IPS-NIHi7 (cell line): Measurements from ENCODE around the gene MGRN1.

Experiments
- DNase-seq: peaks from one replicate; pipeline ENCODE4 v3.0.0; 2012; ENCODE audit warnings: mixed read lengths; ENCODE audit errors: extremely low spot score

Gene MGRN1

DNA sequence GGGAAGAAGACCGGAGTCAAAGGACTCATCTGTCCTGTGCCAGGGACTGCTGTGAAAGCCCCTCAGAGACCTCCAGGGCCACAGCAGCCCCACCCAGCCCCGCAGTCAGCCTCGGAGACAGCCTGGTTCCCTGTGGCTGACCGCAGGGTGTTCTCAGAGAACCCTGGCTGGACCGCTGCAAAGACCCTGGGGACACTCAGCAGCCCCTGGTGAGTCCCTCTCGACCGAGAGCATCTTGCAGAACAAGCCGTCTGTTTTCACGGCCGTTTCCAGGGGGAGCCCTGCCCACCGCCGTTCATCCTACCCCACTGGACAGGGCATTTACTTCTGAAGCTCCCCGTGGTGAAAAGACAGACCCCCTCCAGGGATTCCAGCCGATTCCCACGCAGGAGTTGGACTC is 20.2 kb upstream of the MGRN1 start:
- DNase-seq, result no peak

DNA sequence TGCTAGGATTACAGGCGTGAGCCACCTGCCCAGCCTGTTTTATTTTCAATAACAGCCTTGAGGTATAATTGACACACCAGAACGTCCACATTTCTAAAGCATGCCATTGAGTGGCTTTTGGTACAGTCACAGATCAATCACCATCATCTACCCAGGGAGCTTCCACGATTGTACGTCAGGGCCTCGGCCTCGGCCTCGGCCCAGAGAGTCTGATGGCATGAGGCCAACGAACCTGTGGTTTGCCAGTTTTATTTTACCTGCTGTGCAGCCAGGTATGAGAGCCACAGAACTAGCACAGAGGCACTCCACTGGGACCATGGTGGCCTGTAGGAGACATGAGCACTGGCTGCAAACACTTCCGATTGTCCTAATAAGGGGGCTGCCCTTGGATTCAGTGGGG is 18.3 kb upstream of the MGRN1 start:
- no peak for DNase-seq

DNA sequence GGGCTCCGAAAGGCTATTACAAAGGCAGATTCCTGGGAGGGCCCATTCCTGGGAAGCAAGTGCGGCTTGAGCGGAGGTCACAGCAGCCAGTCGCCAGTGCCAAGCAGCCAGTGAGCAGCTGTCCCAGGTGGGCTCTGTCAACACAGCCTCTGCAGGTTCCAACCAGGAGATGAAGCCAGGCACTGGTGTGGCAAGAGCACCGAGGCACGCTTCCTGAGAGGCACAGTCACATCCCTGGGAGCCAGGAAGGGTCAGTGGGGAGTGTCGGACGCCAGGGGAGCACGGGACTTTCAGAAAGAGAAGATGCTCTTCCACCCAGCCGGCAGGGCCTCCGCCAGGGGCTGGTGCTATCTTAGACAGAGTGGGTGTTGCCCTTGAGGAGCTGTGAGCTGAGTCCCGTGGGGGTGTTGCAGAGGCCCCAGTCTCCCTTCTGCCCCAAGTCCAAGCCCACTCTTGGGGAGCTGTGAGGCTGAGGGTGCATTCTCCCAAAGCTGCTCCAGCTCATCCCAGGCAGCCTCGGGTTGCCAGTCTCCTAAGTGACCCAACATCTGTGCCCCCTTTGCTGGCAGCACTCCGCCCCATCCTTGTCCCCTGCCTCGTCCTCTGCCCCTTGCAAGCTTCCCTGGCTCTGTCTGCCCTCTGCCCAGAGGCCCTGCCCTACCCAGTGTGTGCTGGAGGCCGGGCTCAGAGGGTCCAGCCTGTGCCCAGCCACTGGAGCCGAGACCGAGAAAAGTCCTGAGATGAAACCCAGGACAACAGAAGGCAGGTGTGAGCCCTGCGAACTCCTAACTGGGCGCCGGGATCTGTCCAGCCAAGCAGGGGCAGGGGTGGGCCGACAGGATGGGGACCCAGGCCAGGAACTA is 16.6 kb upstream of the MGRN1 start:
- DNase-seq, result no peak

DNA sequence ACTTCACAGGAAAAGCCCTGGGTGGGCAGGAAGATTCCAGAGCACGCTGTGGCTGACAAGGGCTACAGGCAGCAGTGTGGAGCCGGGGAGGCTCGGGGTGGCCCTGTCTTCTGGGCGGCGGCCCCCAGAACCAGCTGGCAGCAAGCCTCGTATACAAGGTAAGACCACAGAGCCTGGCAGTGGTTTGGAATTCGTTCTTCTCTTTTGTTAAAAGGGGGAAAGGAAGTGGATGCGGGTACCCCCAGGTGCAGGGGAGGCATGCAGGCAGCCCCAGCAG is 16.0 kb upstream of the MGRN1 start:
- DNase-seq, result no peak

DNA sequence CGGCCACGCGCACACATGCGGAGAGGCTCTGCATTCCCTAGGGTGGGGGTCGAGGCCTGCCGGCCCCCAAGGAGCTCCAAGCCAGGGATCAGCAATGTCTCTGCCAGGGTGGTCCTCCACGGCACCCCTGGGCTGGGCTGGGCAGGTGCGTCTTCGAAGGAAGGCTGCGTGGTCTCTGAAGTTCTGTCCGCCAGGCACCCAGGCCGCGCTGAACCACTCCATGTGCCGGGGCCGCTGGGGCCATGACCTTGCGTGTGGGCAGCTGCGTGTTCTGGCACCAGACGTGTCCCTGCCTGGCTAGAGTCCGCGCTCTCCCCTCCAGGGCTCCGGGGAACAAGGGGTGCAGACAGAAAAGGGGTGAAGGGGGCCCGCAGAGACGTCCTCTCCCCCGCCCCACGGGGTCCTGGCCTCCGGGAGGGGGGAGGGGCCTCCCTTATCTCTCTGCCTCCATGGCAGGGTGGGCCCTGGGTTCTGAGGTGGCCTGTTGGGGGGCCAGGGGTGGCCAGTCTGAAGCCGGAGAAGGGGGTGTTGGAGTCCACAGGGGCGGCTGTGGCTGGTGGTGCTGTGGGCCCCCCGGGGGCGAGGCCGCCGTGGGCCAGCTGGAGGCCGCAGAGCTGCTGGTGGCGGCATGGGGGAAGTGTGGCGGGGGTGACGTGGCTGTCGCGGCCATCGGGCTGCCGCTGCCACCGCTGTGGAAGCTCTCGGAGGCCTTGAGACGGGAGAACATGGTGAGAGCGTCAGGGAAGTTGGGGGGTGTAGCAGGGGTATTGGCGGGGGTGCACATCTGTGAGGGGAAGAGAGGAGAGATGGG is 15.2 kb upstream of the MGRN1 start:
- DNase-seq, result no peak

DNA sequence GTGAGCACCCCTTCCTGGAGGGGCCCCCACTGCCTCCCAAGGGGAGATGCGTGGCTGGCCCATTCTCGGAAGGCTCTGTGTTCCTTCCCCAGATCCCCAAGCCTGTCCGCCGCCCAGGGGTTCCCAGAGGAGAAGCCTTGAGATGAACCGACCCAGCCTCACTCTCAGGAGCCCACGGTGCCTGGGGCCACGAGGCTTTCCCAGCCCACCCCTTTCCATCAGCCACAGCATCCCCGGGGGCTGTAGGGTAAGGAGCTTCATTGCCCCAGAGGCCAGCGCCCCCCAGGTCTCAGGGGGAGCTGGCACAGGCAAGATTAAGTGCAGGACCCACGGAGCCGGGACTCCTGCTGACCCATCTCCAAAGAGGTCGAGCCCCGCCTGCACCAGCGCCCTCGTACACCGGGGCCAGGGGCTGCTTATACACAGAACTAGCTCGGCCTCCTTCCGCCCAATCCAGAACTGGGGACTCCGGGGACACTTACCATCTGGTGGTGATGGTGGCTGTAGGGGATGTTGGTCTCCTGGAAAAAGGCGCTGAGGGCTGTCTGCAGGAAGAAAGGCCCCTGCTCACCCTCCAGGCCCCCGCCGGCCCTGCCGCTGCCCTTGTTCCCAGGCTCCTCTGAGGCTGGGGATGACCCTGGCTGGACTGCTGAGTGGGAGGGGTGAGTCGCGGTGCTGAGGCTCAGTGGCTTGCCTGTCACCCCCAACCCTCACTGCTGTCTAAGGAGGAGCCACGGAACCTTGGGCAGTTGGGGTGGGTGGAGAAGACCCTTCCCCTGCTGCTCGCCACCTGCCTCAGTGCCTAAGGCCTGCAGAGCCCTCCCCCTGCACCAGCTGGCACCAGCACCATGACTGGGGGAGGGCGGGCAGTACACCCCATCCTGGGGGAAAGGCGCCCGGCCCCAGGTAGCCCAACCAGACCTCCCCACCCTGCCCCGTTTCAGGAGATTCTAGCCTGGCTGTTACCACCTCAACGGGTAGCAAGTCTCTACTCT is 14.3 kb upstream of the MGRN1 start:
- DNase-seq, result no peak

DNA sequence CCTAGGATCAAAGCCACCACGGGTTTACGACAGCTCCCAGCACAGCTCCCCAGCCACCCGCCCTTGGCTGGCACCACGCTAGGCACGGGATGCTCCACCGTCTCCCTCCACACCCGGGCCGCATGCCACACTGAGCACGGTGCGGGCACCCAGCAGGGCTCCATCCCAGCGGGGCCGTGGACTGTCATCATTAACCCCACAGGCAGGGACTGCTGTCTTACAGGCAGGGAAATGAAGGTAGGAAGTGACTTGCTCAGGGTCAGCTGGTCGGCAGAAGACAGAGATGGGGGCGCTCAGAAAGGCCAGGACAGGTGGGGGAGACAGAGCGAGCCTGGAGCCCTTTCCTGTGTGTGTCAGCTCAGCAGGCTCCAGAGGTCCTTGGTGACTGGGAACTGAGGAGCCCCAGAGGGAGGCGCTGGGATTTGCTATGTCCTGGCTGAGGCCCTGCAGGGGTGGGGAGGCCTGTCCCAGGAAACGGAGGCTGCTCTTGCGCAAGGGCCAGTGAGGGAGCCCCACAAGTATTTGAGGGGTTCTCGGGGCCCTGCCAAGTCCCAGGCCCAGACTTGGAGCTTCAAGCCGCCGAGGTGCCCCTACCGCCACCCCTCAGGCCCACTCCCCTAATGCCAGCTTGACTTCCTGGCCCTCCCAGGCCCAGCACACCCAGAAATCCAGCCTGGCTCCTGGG is 13.1 kb upstream of the MGRN1 start:
- DNase-seq, result no peak

DNA sequence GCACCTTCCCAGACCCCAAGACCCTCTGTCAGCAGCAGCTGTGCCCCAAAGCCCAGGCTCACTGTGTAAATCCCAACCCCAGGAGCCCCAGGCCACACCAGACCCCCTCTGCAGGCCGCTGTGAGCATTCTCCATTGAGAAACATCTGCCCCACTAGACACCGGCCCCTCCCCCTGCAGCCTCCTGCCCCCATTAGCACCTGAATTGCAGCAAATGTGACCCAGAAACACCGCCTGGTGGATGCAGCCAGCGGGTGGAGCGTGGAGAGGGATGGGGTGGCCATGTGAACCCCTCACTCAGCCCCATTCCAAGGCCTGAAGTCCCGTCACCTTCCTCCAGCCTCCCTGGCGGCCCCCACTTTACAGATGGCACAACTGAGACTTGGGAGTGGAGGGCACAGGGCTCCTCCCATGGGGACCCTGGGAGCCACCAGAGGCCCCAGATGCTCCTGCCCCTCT is 12.1 kb upstream of the MGRN1 start:
- peak; percentile 71 for DNase-seq

DNA sequence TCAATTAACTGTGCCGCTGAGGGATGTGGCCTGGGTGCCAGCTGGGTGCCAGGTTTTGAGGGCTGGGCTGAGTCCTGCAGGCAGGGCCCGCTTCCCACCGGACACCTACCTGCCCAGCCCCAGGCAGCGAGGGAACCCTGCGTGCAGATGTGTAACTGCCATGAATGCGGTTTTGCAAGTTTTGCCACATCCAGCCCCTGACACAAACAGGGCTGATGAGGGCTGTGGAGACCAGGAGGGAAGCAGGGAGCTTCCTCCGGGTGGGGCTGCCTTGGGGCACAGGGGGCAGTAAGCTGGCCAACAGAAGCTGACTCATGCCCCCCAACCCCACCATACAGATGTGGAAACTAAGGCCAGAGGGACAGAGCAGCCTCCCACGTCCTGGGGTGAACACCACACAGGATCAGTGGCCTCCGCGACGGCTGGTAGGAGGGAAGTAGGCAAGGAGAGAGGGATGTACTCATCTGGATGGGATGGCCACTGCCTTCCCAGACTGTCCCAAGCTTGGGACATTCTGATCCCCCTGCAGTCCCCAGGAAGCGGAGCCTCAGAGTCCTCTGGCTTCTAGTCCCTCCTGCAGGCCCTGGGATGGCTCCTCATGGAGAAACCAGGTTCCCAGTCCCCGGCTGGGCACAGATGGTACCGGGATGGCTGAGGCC is 11.5 kb upstream of the MGRN1 start:
- DNase-seq, result no peak

DNA sequence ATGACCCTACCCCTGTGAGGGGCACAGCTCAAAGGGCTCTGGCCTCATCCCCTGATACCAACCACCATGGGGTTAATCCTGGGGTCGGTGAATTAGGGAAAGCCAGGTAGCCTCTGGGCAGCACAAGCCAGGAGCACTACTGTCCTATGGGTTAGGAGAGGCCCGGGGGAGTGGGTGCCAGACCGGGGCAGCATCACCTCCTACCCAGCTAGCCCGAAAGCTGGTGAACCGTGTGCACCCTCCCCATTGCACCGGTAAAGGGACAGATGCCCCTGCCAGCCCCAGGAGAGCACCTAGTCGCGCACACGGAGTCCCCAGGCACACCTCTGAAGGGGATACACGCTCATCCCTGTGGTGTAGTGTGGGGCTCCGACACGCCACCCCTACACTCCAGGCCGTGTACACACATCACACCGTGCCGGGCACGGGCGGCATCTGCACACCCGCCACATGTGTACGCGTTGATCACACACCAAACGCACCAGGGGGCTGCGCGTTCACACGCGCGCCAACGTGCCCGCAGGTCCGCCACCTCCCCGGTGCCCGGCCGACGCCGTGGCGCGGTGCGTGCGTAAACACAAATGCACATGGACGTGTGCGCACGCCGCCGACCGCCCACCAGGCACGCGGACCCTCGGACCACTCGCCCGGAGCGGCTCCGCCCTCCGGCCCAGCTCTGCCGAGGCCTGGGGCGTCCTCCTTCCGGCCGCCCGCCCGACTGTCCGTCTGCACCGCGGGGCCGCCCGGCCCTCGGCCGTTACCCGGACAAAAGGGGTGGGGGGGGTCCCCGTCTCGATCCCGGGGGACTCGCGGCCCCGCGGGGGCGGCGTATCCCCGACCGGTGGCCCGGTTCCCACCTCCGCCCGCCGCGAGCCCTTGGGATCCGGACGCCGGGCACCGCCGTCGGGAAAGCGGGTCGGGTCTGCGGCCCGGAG is 10.7 kb upstream of the MGRN1 start:
- DNase-seq, result no peak

DNA sequence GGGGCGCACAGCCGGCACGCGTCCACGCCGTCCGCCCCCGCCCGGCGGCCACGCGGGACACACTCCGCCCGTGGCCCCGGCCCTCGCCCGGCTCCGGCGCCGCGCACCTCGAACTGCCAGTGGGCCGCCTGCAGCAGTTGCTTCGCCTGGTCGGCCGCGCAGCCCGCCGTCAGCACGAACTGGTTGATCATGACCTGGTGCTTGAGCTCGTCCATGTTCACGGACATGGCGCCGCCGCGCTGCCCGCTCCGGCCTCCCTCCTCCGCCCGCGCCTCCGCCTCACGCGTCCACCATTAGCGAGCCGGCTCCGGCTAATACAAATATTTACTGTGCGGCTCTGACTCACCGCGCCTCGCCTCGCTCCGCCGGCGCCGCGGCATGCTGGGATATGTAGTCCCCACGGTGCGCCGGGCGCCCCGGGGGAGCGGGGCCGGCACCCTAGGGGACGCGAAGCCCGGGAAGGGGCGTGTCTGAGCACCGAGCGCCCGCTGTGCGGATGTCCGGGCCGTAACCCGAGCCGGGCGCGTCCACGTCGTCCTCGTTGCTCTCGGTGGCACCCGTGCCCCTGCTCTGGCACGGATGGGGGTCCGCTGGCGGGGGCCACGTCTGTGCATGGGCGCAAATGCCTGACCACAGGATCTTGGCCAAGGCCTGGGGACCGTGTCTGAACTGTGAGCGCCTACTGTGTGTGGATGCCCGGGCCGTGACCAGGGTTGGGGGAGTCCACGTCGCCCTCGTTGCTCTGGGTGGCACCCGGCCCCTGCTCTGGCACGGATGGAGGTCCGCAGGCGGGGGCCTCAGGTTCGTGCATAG is 9.8 kb upstream of the MGRN1 start, which contains the start of gene UBALD1:
TSS of gene UBALD1 (minus strand) at position 318 of the 813 bp plus-strand sequence. CDS start at position 227, 91 bp downstream.
- peak; percentile 73 for DNase-seq

DNA sequence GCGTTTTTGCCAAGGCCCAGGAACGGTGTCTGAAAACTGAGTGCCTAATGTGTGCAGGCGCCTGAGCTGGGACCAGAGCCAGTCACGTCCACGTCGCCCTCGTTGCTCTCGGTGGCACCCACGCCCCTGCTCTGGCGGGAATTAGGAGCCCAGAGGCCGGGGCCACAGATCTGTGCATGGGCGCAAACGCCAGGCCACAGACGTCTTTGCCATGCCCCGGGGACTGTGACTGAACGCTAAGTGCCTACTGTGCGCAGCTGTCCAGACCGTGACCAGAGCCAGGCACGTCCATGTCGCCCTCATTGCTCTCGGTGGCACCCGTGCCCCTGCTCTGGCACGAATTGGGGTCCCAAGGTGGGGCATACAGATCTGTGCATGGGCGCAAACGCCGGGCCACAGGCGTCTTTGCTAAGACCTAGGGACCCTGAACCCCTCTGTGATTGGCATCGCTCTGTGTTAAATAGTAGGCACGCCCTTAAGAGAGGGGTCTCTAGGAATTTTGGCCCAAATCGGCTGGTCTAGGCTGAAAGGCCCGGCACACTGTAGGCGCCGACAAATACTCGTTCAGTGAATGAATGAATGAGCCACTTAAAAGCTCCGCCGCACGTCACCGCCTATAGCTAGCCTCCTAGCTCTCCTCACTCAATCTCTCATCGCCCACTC is 9.1 kb upstream of the MGRN1 start:
- DNase-seq, result no peak

DNA sequence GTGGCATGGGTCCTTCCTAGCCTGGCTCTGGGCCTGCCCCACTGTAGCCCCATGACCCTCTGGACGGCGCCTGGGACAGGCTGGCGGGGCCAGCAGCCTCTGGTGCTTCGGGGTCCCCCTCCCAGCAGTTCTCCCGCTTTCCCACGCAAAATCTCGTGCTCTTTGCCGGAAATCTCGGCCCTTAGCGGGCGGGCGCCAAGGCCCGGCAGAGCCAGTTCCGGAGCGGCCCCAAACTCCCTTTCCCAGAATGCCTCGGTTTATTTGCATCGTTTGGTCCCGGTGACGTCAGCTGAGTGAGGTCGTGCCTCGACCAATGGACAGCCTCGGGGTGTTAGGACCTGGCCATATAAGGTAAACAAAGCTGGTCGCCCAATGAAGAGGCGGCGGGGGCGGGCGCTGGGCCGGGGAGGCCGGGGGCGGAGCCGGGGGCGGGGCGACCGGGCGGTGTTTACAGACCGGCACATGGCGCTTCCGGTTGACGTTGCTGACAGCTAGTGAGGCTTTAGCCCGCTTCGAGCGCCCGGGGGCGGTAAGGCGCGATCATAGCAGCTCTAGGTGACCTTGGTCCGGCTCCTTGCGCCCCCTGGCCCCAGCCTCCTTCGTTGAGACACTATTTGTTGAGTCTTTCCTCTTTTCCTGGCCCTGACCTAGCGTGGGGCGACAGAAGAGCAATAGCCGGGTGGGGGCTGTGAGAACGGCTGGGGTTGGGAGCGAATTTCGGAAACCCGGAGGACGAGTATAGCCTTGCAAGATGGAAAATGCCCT is 8.4 kb upstream of the MGRN1 start:
- peak; percentile 95 for DNase-seq

DNA sequence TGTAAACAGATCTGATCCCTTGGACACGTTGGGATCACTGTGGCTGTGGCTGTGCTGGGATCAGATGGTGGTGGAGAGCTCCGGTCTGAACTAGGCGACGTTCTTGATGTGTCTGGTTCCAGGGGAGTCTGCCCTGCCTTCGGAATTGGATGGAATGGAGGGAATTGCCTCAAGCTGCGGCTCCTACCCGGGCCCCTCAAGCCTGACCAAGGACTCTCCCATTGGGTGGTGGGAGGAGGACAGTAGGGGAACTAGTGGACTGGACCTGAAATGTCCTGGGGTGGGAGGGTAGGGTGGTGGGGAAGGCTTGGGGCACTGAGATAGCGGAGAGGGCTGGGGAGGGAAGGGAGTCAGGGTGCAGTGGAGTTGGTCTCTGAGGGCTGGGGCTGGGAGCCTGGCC is 6.7 kb upstream of the MGRN1 start:
- no peak for DNase-seq

DNA sequence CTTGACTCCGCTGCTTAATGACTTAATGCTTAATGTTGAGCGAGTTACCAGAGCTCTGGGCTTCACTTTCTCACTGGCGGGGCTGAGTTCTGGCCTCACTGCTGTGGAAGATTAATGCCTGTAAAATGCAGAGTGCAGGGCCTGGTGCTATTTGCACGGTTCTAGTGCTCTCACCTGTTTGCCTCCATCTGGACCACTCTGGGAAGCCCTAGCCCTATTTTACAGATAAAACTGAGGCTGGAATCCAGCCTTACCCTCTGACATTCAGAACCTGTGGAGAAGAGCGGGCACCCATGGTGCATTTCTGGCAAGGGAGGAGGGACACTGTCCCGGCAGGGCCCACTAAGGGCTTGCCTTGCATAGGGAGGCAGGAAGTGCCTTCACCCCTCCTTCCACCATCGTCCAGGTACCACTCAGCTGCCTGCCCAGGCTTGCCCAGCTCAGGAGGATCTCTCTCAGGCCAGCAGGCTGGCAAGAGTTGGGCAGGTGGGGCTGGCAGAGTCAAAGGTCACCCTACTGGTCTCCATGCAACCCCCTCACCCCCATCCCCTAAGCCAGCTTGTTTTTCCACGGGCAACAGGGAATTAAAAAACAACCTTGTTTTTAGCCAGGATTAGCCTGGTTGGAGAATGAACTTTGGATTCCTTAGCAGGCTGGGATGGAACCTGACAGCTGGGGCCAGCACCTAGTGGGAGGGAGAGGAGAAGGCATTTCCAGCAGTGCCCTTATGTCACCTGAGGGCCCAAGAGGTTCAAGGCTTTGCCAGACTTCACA is 5.8 kb upstream of the MGRN1 start:
- DNase-seq, result no peak

DNA sequence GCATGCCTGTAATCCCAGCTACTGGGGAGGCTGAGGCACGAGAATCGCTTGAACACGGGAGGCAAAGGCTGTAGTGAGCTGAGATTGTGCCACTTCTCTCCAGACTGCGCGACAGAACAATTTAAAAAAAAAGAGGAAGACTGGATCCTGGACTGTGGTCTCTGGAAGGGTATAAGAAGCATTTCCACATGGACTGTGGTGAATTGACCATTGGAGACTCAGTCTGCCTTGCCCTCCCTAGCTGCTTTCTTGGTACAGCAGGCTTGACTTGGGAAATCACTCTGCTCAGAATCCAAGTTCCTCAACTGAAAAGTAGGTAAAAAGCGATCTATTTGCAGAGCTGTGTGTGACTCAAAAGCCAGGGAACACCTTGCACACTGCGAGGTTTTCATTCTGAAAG is 1.0 kb upstream of the MGRN1 start:
- DNase-seq, result no peak
